ENCODE measurements around the gene SPC24.

GRCh38 chr19:11131471-11131870 is 24.1 kb downstream of the SPC24 start:
- TF ChIP-seq RAD21 (CRISPR knock-in tag; conservative IDR thresholded peaks at IDR 0.05 in 1 of 2, IDR thresholded peaks at IDR 0.05 in 1 of 2) (no peak), CEBPB (tag; IDR thresholded peaks at IDR 0.05) (no peak), SP1 (CRISPR knock-in tag; IDR thresholded peaks at IDR 0.05) (no peak), TEAD4 (IDR thresholded peaks at IDR 0.05; ENCODE audit: low read length) (no peak), TEAD4 (CRISPR knock-in tag; IDR thresholded peaks at IDR 0.05; ENCODE audit: borderline replicate concordance) (no peak), MAFG (tag; conservative IDR thresholded peaks at IDR 0.05) (no peak), MYC (IDR thresholded peaks at IDR 0.05; ENCODE audit: low read depth, low read length) (no peak), MYC (CRISPR knock-in tag; IDR thresholded peaks at IDR 0.05; ENCODE audit: borderline replicate concordance, low read depth) (no peak), ZFP36 (IDR thresholded peaks at IDR 0.05; ENCODE audit: low read depth, low read length, partially characterized antibody) (no peak), AFF4 (CRISPR knock-in tag; IDR thresholded peaks at IDR 0.05) (no peak), CBX2 (IDR thresholded peaks at IDR 0.05; ENCODE audit: insufficient read depth, low read length, poor library complexity, severe bottlenecking) (no peak), ID3 (CRISPR knock-in tag; IDR thresholded peaks at IDR 0.05) (no peak), ID3 (tag; IDR thresholded peaks at IDR 0.05) (no peak), CTCF (IDR thresholded peaks at IDR 0.05 in 2 of 3, conservative IDR thresholded peaks at IDR 0.05 in 1 of 3; ENCODE audit: insufficient read depth in 2 of 3, low read depth in 1 of 3, low read length in 3 of 3) (no peak), DDX20 (tag; IDR thresholded peaks at IDR 0.05; ENCODE audit: low read depth) (no peak), CBX8 (IDR thresholded peaks at IDR 0.05; ENCODE audit: borderline replicate concordance, extremely low read depth, low read depth, low read length, poor library complexity, severe bottlenecking) (no peak)
